ENCODE results near the gene DZIP1.
"Not testable (repeated sequence)": the region's sequence is repeated elsewhere in the genome, so short reads cannot be mapped to it uniquely, and the experiment has no call there.

The DZIP1 gene

DNA sequence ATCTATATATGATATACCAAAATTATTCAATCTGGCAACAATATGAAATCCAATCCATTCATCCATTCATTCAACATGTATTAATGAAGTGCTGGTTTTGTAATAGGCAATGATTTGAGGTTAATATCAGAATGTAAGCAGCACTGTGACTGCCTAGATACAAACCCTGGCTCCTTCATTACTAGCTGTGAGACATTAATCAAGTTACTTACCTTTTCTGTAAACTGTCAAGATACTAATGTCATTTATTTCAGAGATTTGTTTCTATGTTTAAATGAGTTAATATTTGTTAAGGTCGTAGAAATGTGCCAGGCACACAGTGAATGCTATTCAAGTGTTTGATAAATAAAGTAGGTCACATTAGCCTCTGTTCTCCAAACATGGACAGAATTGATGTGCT, 51.0 kb downstream of the DZIP1 start:
- no peak for DNase-seq

DNA sequence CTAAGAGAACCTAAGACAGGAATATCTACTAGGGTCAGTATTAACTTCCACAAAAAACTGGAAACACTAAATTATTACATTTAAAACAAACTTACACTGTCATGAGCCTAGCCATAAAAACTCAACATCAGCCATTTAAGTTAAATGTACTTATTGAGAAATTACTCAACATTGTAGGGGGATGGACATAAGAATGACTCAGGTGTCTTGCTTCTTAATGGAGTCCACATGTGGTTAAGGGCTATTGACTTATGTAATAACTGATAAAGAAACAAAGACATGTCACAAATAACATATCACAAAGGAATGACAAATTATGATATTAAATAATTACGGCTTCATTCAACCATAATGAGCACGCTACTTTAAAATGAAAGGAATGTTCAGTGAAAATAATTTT, 55.8 kb downstream of the DZIP1 start:
- no peak for DNase-seq

DNA sequence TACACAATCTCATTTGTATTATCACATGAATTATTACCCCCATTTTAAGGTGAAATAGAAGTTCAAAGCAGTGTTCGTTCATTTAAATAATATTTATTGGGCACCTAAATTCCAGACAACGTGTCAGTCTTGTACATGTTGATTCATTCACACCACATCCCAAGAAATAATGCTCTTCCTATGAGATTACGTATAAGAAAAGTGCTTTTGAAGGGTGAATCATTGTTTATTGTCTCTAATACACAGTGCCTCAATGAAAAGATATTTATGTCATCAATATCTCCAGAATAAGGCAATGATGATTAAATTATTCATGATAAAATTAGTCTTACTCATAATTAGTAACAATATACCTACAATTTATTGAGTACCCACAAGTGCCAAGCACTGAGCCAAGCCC, 56.4 kb downstream of the DZIP1 start:
- no peak for DNase-seq

DNA sequence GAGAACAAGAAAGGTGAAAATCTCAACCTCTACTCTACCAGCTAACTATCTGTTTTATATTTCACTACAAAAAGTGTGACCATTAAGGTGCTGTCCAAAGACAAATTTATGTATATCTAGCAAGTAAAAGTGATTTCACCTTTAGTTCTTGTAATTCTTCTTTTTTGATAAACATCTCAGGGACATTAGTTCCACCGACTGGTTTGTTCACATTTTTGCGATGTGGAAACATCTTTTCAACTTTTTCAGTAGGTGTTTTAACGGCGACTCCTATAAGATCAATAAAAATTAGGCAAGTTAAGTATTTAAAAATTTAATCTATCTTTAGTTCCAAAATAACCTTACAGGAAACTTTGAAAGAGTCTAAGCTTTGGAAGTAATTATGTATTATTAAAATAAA, 58.6 kb downstream of the DZIP1 start:
- DNase-seq: no peak

DNA sequence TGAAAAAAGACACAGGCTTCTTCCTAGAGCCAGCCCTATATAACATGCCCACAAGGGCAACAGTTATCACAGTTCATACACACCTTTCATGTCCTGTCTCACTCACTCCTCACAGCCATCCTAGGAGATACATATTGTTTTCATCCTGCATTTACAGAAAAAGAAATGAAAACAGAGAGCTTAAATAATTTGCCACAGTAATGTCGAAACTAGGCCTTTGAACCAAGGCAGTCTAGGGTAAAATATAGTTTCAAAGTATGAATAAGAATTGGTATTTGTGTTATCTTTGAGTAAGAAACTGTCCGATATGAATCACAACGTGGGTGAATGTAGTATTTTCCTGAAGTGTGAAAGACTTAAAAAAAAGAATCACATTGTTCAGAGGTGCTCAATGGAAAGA, 65.2 kb downstream of the DZIP1 start:
- DNase-seq: no peak

DNA sequence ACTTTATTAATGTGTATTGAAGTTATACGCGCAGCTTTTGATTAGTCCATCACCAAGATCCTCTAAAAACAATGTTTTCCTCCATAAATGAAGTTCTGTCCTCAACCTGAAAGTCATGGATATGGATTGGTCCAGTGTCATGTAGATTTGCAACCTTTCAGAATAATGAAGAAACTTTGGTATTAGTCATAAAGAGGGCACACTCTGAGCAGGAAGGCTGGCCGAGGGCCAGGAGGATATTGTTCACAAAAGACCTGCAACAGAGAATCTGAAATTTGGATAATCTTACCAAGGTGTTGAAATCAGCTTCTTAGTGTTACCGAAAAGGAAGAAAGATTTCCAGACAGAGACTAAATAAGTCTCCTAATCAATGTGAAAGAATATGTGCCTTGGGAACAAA, 71.3 kb downstream of the DZIP1 start:
- DNase-seq: no peak

DNA sequence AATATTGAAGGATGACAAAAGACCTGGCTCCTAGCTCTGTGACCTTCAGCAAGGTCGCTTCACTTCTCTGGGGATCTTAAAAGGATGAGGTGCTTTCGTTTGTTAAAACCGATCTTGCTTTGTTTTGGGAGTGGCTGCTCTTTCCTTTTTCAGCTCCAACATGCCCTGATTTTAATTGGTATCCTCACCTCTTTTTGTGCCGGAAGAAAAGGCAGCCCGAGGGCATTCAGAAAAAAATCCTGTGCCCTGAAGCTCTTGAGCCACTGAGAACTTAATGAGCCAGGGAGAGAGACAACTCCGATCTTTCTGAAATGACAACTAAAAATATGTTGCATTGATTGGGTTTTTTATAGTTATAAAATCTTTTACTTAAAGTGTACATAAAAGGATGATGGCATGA, 72.6 kb downstream of the DZIP1 start:
- no peak for DNase-seq

DNA sequence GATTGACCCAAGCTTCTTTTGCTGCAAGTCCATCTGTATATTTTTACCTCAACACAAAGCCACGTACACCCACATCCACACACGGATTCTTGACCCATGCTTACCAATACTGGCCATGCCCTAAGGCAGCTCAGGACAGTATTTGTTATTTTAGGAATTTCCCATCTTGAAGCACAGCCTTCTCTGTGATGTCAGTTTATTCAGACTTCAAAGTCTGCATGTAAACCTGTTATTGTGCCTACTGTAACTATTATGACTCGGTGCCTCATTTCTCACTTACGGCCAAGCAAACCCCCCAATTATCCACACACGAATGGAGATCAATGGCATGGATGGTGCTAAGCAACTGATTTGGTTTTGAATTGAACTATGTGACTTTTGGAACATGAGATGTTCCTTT, 74.5 kb downstream of the DZIP1 start:
- no peak for DNase-seq

DNA sequence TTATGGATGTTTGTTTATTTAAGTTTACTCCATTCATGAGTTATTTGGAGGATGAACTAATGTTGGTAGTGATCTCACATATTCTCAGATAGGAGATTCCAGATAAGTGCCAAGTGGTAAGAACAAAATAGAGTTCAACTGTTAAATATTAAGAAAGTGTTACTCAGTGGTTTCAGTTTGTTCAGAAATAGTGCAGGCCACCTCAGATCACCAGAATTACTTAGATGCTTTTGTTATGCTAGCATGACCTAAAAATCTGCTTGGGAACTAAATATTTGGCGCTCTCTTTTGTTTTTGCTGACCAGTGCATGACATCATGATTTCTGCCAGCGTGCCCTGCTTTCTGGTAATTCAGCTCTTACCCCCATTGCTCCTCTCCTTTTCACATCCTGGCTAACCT, 76.4 kb downstream of the DZIP1 start:
- DNase-seq: no peak

DNA sequence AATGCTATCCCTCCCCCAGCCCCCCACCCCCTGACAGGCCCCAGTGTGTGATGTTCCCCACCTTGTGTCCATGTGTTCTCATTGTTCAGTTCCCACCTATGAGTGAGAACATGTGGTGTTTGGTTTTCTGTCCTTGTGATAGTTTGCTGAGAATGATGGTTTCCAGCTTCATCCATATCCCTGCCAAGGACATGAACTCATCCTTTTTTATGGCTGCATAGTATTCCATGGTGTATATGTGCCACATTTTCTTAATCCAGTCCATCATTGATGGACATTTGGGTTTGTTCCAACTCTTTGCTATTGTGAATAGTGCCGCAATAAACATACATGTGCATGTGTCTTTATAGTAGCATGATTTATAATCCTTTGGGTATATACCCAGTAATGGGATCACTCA, 78.7 kb downstream of the DZIP1 start:
- not testable (repeated sequence) for DNase-seq

DNA sequence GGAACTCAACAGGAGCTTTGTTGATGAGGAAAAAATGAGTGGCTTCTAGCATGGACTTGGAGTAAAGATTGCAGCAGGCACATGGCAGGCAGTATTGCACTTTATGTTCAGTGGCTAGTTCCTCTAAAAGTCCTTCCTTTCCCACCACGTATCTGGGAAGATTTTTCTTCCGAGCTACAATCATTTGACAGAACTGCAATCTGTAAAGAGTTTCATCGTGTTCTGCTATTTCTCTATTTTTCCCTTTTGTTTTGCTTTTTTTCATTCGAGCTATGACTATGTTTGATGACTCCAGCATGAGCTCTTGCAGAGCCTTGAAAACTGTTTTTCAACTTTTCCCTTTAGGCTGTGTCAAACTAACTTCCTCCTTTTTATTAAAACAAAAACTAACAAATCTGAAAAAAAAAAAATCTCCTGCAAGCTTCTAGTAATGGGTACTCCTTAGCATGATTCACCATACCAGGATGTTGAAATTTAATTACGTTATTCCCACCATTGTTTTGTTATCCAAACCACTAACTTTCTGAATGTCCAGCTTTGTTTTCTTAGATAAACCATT, 79.7 kb downstream of the DZIP1 start:
- no peak for DNase-seq

DNA sequence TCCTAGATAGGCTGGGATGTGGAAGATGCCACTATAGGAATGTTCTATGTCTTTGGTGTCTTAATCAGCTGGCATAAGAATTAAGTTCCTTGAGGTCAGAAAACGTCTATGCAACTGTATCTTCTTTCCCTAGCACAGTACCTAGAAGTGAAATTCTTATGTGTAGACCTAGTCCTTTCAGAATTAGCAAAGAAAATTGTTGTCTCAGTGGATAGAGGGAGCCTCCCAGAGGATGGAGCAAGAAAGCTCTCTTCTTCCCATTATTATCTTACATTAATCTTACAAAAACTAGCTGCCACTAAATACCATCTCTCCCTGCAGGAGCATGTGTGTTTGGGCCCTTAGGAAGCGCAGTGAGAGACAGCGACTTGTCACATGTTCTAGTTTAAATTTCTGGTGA, 80.4 kb downstream of the DZIP1 start:
- no peak for DNase-seq

DNA sequence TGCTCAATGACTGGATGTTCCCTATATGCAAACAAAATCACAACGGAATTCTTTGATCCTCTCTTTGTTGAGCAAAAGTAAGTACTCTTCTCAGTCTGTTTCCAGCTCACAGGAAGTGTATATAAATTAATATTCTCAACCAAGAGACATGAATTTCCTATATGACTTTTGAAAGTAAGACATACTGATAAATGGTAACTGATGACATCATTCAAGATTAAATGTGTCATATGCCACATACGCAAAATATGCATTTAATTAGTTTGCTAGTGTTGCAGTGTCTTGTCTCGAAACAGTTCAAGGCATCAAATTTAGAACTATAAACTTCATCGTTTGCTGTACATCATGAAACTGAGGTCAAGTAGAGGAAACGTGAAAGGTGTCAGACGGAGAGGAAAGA, 84.1 kb downstream of the DZIP1 start:
- DNase-seq: no peak

DNA sequence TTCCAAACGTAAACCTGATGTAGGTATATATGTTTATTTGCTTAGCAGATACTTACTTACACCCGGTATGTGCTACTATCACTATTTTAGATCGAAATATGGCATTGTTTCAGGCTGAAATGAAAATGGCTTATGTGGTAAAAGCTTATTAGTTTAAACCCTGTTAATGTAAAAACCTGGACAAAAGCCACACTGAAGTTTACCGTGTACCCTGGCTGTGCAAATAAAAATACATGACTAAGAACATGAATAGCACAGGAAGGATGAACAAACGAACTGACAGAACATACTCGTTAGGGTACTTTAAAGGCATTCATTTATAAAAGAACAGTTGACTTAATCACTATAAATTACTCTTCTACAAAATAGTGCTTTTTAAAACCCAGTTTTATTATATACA, 85.4 kb downstream of the DZIP1 start:
- DNase-seq: no peak

DNA sequence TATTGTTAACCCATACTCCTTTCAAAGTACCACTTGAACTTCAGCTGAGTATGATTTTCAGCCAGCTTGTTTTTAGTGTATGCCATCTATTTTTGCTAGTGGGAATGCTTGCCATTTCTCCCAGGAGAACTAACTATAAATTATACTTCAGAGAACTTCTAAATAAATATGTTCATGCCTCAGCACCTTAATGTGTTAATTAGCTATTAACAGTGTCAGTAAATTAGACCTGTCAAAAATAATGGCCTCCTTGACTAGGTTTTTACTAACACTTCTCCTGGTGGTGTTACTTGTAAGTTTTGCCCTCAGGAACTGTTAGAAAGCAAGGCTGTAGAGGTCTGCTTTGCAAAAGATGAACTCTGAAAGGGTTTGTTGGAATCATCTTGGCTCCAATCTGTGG, 87.5 kb downstream of the DZIP1 start:
- no peak for DNase-seq

DNA sequence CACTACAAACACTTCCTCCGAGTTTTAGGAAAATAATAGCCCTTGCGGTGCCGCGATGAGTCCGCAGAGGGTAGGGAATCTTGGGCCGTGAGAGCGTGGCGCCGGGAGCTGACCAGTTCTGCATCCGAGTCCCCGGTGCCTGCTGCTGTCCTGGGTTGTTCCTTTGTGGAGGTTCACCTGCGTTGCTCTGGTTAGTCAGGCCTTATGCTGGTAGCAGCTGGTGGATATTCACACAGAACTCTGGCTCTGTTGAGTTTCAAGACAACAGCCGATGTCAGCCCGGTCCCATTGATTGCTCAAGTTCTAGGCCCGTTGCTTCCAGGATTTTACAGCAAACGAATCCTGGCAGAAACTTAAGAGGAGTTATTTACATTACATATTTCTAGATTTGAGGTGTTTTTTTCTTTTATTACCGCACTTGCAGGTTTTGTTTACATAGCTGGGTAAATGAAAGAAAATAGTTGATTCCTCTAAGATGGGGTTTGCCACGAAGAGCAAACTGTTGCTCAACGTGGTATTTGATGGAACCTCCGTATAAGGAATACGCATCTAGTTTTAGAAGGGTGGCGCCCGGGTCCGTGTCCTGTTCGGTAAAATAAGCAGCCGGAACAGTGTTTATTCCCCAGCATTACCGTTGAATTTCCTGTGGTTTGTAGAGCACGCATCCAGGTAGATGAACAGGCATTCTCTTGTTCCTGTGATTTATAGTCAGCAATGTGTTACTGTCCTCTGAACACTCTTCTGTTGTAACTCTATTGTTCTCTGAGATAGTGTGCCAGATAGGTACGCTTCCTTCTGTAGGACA, 90.7 kb downstream of the DZIP1 start:
- DNase-seq: no peak

DNA sequence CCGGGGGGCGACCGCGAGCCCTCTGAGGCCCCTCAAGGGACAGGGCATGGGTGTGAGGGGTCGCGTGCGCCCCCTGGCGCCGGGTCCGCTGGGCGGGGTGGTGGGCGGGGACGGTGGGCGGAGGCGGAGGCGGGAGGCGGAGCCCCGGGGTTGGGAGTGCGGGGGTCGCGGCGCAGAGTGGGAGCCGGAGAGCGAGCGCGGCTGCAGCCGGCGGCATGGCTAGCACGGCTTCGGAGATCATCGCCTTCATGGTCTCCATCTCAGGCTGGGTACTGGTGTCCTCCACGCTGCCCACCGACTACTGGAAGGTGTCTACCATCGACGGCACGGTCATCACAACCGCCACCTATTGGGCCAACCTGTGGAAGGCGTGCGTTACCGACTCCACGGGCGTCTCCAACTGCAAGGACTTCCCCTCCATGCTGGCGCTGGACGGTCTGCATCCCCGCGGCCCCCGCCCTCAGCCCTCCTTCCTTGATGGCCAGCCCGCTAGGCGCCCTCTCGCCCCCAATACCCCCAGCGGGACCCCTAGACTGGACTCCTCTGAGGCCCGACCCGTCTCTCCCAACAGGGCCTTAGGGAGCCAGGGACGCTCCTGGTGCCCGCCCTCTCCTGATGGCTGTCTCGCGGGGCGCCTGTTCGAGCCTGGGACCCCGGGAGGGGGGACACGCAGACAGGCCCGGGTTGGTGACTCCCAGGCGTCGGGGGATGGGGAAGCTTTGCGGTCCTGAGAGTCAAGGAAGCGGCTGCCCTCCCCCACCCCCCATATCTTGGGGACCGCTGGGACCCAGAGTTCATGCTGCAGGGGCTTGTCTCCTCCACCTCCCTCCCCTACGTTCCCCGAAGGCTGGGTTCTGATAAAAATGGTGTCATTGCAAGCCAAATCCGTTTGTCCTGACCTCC, 91.7 kb downstream of the DZIP1 start, which contains the start of gene CLDN10:
Gene CLDN10, plus strand, starts transcription at position 182 of the 903 bp plus-strand sequence. Its CDS starts 34 bp downstream, at position 216.
- peak; percentile 16 for DNase-seq

DNA sequence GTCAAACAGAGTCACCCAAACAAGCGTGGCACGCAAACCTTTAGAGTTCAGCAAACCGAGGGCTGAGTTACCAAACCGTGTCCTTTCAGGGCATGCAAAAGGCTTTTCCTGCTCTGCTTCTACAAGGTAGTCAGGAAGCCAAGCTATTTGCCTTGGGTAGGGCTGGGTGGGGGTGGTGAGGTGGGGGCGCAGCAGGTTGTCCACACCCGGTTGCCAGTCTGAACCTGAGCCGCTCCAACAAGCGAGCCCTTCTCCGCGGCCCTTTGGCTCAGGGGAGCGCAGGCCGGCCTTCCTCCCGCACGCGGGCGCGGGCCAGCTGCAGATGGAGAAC, 92.3 kb downstream of the DZIP1 start:
- no peak for DNase-seq

DNA sequence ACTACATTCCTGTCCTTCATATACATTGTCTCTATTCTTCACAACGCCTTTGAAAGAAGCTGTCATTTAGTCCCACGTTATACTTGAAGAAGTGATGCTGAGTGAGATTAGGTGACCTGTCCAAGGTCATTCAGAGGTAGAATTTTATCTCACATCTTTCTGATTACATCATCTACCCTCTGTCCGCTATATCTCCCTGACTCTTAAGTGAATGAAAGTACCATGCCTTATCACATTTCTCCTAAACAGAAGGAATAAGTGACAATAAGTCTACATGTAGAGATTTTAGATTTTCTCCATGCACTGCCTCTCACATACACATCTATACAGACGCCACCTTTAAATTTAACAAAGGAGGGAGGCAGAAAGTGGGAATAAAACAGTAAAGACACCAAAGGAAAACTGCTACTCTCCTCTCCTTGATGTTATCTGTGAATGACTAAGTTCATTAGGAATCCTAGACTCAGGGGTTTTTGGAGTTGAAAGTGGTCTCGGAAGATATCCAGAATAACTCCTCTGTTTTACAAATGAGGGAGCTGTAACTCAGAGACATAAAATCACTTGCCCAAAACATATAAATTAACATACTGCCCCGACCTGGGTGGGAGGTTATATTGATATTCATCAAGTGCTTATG, 96.9 kb downstream of the DZIP1 start:
- DNase-seq: no peak

DNA sequence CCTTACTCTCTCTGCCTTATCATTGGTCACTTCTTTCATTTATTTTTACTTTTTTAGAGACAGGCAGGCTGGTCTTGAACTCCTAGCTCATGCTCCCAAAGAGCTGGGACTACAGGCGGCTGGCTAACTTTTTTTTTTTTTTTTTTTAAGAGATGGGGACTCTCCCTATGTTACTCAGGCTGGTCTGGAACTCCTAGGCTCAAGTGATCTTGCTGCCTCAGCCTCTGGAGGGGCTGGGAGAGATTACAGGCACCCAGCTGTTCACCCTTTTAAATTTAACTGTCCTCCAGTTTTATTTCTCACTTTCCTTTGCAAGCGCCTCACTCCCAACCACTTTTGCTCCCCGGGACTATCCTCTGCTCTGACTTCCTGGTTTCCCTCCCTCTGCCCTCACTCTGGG, 97.6 kb downstream of the DZIP1 start:
- DNase-seq: no peak

DNA sequence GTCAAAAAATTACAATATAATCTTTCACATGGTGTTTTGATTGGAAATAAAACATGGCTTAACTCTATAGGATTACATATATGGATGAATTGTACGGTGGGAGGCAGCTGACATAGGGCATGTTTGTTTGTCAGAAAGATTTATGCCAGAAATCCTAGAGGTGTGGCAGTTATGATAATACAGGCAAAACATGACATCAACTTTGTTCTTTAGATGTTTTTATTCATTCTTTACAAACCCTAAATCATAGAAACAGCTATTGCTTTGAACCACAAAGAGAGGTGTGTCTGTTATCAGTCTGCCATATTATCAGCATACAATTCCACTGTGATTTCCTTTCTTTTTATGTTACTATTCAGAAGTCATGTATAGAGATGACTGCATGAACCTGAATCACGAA, 100.2 kb downstream of the DZIP1 start:
- no peak for DNase-seq

DNA sequence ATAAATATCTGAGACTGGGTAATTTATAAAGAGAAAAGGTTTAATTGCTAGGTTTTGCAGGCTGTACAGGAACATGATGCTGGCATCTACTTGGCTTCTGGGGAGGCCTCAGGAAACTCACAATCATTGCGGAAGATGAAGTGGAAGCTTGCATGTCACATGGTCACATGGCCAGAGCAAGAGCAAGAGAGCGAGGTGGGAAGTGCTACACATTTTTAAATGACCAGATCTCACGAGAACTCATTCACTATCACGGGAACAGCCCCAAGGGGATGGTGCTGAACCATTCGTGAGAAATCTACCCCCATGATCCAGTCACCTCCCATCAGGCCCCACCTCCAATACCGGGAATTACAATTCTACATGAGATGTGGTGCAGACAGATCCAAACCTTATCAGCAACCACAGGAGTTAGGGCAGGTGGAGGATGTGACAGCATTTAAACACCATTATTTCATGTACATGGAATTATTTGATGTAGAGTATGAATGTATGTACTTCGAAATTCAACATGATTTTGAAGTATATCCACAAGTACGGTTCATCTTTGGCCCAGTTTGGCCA, 102.5 kb downstream of the DZIP1 start:
- DNase-seq: no peak

DNA sequence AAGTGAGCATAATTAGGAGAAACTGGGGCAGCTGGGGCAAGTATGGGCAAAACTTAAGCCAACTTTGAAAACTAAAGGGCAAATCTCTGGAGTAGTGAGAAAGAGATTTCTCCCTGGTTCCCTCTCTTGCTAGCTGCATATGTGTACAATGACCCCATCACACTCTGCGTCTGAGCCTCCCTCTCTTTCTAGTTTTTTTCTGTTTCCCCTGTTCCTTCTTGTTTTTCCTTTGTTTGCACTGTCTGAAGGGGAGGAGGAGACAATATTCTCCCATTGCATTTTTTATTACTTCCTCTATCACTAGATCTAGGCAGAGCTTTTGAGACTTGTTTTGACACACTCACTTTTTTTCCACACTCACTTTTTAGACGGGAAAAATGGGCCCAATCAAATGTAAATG, 103.2 kb downstream of the DZIP1 start:
- no peak for DNase-seq

Data from CD4-positive, alpha-beta T cell treated with Interleukin-15 for 1 hour (primary cell).